ENCODE measurements around the gene ECM1.

DNA sequence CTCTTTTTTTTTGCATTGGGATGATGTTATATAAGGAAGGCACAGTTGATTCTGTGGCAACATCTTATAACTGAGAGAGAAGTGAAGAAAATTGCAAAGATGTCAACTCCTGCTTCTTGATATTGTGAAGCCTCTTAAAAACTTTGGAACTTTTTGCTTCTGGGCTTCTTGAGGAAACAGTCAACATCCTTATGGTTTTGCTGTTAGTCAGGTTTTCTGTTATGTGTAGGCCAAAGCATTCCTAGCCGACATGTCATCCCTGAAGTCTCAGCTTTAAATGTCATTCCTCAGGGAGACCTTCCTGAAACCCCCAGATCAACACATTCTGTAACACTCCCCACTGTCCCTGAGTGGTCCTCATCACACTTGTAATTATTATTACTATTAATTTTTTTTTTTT is 20.3 kb downstream of the ECM1 start:
- TF ChIP-seq, protein P1, sequence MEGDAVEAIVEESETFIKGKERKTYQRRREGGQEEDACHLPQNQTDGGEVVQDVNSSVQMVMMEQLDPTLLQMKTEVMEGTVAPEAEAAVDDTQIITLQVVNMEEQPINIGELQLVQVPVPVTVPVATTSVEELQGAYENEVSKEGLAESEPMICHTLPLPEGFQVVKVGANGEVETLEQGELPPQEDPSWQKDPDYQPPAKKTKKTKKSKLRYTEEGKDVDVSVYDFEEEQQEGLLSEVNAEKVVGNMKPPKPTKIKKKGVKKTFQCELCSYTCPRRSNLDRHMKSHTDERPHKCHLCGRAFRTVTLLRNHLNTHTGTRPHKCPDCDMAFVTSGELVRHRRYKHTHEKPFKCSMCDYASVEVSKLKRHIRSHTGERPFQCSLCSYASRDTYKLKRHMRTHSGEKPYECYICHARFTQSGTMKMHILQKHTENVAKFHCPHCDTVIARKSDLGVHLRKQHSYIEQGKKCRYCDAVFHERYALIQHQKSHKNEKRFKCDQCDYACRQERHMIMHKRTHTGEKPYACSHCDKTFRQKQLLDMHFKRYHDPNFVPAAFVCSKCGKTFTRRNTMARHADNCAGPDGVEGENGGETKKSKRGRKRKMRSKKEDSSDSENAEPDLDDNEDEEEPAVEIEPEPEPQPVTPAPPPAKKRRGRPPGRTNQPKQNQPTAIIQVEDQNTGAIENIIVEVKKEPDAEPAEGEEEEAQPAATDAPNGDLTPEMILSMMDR (IDR thresholded peaks at IDR 0.05) = no peak
- no peak for TF ChIP-seq POLR2A (IDR thresholded peaks at IDR 0.05)
